ENCODE data around the gene AGPS. TPM values are rescaled to one million over a fixed set of nuclear protein-coding genes. Genes with fewer than 3 reads are reported as not detected.
"Not testable (repeated sequence)": the region's sequence is repeated elsewhere in the genome, so short reads cannot be mapped to it uniquely, and the experiment has no call there.

The AGPS gene
- 10 to 100 TPM; 41.6 to 63.5 (median 51.3) TPM for polyA plus RNA-seq (ENCODE audit: insufficient read length in 4 of 4)

DNA sequence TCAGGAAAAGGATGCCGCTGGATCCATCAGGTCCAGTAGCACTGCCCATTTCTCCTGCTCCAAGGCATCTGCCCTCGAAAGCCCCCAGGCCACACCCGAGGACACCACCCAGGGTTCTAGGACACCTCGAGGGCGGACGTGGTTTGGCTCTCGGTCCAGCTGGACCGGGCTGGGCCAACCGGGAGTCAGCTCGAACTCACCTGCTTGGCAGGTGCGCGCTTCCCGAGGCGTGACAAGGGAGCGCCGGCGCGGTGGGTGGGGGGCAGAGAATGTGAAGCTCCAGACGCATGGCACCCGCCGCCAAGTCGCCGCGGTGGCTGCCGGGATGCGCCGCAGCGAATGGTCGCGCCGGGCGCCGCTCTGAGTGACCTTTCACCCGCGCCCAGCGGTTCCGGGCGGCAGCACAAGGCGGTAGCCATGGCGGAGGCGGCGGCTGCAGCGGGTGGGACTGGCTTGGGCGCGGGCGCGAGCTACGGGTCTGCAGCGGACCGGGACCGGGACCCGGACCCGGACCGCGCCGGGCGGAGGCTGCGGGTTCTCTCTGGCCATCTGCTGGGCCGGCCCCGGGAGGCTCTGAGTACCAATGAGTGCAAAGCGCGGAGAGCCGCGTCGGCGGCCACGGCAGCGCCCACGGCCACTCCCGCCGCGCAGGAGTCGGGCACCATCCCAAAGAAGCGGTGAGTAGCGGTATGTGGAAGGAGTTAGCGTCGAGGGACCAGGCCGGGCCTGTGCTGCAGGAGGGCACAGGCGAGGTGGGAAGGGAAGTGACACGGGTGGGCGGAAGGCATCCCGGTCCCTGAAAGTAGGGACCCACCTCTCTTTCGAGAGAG lies at the start of gene AGPS:
AGPS (plus strand) TSS at position 401 of the 830 bp plus-strand sequence; CDS start at position 418, 17 bp downstream.
- no peak for DNase-seq (ENCODE audit: low read depth in 4 of 4, low spot score in 3 of 4)

DNA sequence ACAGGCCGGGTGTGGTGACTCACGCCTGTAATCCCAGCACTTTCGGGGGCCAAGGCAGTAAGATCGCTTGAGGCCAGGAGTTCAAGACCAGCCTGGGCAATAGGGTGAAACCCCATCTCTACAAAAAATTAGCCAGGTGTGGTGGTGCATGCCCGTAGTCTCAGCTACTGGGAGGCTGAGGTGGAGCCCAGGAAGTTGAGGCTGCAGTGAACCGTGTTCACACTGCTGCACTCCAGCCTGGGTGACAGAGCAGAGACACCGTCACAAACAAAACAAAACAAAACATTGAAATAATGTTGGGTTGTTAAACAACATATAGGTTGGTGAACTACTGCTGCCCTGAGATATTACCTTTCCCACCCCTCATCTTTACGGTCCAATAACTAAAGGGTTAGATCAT lies 48.8 kb upstream of the AGPS start:
- DNase-seq (ENCODE audit: low read depth in 4 of 4, low spot score in 3 of 4), result no peak

DNA sequence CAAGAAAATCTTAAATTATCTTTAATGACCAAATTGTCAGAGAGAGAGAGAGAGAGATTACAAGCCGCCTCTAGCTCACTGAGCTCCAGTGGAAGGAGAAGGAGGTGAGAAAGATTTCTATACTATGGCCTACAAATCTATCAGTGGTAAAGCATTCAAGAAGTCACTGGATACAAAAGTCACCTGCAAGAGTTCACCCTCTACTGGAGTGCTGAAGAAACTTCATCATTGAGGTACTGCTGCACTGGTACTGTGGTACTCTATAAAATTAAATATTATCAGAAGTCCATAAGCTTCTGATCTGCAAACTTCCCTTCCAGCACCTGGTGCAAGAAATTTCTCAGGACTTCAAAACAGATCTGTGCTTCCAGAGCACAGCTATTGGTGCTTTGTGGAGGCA lies 48.3 kb upstream of the AGPS start:
- no peak for DNase-seq (ENCODE audit: low read depth in 4 of 4, low spot score in 3 of 4)

DNA sequence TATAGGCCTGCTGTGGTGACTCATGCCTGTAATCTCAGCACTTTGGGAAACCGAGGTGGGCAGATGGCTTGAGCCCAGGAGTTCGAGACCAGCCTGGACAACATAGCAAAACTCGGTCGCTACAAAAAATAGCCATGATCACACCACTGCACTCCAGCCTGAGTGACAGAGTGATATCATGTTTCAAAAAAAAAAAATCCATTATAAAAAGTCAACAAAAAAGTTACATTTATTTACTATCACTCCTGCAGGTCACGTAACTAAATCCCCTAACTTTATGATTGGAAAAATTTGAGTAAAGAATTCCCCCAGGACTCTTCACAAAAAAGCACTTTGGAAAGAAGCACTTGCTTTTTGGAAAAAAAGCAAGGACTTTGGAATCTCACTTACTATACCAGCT lies 46.4 kb upstream of the AGPS start:
- no peak for DNase-seq (ENCODE audit: low read depth in 4 of 4, low spot score in 3 of 4)

GRCh38 chr2:177347570-177347969 lies 45.0 kb upstream of the AGPS start:
- DNase-seq (ENCODE audit: low read depth in 4 of 4, low spot score in 3 of 4), result no peak

DNA sequence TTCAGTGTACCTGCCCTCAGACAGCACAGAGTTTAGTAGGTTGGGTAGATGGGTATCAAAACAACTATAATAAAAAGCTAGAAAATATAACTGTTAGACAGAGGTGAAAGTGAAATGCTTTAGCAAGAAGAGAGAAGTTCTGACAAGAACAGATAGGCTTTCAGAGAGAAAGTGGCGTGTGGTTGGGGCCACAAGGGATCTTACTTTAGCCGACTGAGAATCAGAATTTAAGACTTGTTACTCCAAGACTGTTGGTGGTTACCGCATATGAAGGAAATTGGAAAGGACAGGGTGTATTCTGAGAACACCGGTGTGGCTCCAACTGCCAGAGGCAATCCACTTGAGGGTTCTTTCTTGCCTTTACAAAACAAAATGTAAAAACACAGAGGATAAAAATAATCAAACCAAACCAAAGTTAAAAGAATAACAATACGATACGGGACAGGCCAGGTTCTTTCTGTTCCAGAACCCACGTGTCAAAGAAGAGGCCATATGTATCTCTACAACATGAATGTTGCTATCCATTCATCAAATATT lies 44.4 kb upstream of the AGPS start:
- DNase-seq (ENCODE audit: low read depth in 4 of 4, low spot score in 3 of 4), result no peak

- DNase-seq (ENCODE audit: low read depth in 4 of 4, low spot score in 3 of 4), result no peak
These were observed 43.6 kb upstream of the AGPS start for GRCh38 chr2:177348733-177349693.

DNA sequence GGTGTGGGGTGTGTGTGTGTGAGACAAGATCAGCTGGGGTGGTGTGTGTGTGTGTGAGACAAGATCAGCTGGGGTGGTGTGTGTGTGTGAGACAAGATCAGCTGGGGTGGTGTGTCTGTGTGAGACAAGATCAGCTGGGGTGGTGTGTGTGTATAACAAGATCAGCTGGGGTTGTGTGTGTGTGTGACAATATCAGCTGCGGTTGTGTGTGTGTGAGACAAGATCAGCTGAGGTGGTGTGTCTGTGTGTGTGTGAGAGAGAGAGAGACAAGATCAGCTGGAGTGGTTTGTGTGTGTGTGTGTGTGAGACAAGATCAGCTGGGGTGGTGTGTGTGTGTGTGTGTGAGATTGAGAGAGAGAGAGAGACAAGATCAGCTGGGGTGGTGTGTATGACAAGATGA lies 41.9 kb upstream of the AGPS start:
- DNase-seq (ENCODE audit: low read depth in 4 of 4, low spot score in 3 of 4), result not testable (repeated sequence)

- DNase-seq (ENCODE audit: low read depth in 4 of 4, low spot score in 3 of 4), result not testable (repeated sequence)
These were observed 41.5 kb upstream of the AGPS start for GRCh38 chr2:177351121-177351520.

DNA sequence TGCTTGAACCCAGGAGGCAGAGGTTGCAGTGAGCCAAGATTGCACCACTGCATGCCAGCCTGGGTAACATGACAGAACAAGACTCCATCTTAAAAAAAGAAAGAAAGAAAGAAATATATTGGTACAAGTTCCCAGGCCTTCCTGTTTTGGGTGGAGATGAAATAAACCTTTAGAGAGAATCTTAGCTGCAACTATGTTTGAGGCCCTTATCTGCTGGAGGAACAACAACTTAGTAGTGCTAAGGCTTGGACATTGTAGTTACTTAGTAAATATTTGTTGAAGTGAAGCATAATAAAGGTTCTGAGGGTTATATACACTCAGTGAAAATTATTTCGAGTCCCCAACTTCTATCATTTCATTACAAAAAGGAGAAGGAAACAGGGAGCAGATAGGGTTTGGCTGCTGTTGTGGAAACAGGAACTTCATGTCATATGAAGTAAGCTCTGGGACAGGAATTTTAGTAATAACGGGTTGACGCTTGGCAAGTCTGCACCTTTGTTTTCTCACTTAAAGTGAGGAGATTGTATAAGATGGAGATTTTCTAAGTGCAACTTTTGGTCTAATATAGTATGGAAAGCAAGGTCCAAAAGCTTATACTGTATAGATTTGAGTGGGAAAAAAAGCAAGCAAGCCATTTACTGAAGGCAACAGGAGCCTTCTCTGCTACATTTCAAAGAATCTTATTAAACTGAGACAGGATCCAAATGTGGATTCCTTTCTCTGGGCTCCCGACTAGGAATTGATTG lies 40.0 kb upstream of the AGPS start:
- no peak for DNase-seq (ENCODE audit: low read depth in 4 of 4, low spot score in 3 of 4)

DNA sequence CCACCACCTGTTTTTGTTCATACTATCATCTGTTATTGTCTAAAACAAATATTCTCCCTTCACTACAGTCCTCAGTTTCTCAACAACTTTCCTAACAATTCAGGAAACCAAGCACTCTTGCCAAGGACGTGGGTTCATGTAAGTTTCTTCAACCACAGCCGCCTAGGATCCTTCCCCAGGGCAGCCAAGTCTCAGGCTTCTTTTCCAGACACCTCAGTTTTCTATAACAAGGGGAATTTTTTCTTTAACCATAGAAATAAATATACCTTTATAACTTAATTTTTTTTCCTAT lies 39.4 kb upstream of the AGPS start:
- DNase-seq (ENCODE audit: low read depth in 4 of 4, low spot score in 3 of 4), result no peak

DNA sequence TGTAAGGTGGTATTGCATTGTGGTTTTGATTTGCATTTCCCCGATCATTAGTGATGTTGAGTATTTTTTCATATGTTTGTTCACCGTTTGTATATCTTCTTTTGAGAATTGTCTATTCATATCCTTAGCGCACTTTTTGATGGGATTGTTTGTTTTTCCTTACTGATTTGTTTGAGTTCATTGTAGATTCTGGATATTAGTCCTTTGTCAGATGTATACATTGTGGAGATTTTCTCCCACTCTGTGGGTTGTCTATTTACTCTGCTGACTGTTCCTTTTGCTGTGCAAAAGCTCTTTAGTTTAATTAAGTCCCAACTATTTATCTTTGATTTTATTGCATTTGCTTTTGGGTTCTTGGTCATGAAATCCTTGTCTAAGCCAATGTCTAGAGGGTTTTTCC lies 38.0 kb upstream of the AGPS start:
- DNase-seq (ENCODE audit: low read depth in 4 of 4, low spot score in 3 of 4), result not testable (repeated sequence)

GRCh38 chr2:177355874-177356273 lies 36.7 kb upstream of the AGPS start:
- no peak for DNase-seq (ENCODE audit: low read depth in 4 of 4, low spot score in 3 of 4)

DNA sequence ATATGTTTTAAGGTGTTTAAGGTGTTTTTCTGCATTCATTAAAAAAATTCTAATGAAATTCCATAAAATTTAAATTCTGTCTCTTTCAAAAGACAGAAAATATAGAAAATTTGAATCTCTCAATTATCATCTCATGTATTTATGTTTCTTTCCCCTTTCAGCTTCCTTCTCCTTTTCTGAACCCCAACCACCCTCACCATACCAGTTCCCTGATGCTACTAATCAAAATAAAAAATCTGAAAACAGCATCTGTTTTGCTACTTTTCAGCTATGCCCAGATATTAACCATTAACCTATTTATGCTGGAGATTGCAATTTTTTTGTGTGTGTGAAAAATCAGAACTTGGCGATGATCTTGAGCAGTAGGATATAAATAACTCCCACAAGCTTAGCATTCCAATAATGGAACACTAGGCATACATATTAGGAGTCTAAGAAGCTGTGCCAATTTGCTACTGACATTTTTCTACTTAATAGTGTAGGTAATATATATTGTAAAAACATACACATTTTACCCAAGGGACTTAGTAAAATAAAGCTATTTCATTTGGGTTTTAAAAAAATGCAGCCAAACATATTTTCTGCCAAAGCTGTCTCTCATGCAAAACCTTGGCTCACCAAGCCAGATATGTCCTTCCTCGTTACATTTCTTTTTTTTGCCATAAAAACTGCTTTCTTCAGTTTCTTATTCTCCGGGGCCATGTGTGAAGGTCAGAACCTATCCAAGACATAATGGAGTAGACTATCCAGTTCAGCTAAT lies 32.6 kb upstream of the AGPS start:
- DNase-seq (ENCODE audit: low read depth in 4 of 4, low spot score in 3 of 4), result no peak

DNA sequence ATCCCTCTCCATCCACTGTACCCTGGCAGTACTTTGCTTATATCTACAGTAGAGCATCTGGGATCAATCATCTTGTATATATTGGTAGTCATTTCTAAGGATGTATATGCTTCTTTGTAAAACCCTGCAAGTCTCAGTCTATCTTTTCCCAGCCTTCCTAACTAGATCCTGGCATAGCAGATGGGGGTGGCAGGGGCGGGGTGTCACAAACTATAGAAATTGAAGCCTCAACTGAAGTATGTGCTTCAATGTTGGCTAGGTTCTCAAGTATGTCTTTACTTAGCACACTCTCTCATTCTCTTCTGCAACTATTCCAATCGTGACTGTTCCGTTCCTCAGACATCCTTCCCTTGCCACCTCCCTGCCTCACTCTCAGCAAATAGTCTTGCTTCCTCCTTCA lies 30.1 kb upstream of the AGPS start:
- no peak for DNase-seq (ENCODE audit: low read depth in 4 of 4, low spot score in 3 of 4)

DNA sequence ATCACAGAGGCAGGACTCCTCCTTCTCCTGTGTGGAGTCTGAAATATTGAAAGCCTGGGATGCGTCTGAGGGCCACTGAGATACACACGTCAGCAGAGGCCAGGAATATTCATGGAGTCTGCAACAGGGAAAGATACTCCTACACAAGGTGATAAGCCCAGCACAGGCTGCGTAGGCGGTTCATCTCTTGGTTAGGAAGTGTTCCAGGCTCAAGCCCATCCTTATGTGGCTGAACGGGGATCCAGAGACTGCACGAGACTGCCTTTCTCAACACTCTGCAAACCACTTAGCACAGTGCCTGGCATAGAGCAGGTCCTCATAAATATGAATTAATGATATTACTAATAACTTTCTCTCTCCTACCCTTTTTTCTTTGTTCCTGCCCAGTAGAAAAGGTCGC lies 29.2 kb upstream of the AGPS start:
- no peak for DNase-seq (ENCODE audit: low read depth in 4 of 4, low spot score in 3 of 4)

GRCh38 chr2:177365764-177366163 lies 26.8 kb upstream of the AGPS start:
- DNase-seq (ENCODE audit: low read depth in 4 of 4, low spot score in 3 of 4), result not testable (repeated sequence)

DNA sequence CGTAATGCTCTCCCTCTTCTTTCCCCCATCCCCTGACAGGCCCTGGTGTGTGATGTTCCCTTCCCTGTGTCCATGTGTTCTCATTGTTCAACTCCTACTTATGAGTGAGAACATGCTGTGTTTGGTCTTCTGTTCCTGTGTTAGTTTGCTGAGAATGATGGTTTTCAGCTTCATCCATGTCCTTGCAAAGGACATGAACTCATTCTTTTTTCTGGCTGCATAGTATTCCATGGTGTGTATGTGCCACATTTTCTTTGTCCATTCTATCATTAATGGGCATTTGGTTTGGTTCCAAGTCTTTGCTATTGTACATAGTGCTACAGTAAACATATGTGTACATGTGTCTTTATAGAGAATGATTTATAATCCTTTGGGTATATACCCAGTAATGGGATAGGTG lies 24.6 kb upstream of the AGPS start:
- not testable (repeated sequence) for DNase-seq (ENCODE audit: low read depth in 4 of 4, low spot score in 3 of 4)

DNA sequence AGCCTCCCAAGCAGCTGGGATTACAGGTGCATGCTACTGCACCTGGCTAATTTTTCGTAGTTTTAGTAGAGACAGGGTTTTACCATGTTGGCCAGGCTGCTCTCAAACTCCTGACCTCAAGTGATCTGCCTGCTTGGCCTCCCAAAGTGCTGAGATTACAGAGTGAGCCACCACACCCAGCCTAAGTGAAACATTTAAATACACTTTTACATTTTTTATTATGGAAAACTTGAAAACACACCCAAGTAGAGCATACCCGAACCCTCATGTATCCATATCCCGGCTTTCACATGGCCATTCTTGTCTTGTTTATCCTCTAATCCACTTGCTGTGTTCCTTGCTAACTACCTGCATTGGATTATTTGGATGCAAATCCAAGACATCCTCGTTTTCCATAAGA lies 13.2 kb upstream of the AGPS start:
- DNase-seq (ENCODE audit: low read depth in 4 of 4, low spot score in 3 of 4), result no peak

DNA sequence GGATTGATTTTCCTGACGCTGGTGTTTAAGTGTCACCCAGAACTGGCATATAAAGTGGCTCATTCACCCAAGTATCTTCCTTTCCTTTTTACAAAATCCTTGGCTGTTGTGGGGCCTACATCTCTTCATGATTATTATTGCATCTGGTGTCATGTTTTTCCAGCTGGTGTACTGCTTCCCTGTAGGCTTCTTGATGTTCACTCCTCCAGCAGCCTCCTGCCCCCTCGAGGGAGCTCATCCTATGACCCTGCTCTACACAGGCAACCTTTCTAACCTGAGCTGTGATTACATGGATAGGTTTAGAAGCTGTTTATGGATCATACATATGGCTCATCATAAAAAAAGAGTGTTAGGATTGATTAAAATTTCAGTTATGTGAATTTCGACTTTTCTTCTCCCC lies 12.4 kb upstream of the AGPS start:
- DNase-seq (ENCODE audit: low read depth in 4 of 4, low spot score in 3 of 4), result no peak
